GM19324 (cell line): ENCODE data around the gene CDH13.

Experiments used
- ATAC-seq: cut with Tn5 transposase; IDR thresholded peaks from one replicate; pipeline ENCODE4 v1.9.1; 2021; ENCODE audit warnings: mild to moderate bottlenecking, moderate library complexity; ENCODE audit not compliant: unreplicated experiment, low FRiP score

The CDH13 gene

DNA sequence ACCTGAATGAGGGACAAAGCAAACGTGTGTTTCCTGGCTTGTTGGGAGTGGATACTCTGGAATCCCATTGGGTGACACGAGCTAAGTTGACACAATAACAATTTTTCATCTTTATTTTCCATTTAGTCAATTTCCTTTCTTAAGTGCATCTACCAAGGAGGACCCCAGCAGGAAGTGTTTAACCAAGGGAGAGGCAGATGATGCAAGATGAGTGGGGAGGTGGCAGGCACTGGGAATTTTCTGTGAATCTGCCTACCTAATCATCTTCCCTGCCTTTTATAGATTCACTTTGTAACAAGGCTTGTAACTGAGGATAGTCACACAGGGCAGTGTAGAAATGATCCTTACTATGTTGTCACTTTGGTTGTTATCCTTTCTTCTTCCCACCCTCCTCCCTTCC is 863.3 kb downstream of the CDH13 start:
- ATAC-seq: no peak

DNA sequence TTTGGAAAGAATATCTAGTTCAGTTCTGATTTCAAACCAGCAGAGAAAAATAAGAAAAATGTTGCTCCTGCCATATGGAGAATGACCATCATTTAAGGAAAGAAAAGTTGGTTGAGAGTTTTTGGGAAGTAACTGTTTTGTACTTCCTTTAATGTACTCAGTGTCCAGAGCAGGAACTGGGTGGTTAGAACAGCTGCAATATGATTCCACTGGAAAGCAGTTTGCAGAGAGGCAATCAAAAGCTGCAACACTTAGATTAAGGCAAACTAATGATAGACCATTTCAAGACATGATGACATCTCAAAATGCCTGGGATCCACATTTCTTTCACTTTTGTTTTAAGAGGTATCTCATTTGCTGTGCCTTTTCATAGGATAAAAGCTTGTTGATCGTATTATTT is 867.7 kb downstream of the CDH13 start:
- ATAC-seq: no peak

DNA sequence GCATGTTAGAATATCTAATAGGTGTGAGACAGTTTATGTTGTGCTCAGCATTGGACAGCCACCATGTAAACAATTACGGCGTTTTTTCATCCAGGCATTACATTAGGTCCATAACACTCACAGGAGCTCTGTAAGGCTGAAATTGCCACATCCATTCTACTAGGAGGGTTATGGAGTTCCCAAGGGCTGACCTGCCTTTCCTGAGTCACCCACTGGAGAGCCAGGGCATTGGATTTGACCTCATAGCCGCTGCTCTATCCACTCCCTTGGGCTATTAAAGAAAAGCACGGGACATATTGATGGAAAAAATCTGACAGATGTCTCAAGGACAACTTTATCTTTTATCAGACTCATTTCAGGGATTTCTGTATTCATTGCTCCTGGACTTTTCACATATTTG is 874.7 kb downstream of the CDH13 start:
- no peak for ATAC-seq

GRCh38 chr16:83508295-83508694 is 881.5 kb downstream of the CDH13 start:
- ATAC-seq: no peak

DNA sequence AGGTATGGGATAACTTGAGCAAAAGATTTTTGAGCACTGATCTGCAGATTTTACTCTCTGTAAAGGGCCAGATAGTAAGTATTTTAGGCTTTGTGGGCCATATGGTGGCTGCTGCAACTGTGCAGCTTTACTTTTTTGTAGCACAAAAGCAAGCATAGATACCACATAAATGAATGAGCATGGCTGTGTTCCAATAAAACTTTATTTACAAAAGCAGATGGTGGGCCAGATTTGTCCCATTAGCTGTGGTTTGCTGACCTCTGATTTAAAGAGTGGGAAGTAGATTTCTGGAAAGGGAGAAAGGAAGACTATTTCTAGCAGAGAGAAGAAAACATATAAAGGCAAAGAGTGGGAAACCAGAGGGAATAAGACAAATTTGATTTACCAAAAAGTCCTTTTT is 882.5 kb downstream of the CDH13 start:
- ATAC-seq: no peak

DNA sequence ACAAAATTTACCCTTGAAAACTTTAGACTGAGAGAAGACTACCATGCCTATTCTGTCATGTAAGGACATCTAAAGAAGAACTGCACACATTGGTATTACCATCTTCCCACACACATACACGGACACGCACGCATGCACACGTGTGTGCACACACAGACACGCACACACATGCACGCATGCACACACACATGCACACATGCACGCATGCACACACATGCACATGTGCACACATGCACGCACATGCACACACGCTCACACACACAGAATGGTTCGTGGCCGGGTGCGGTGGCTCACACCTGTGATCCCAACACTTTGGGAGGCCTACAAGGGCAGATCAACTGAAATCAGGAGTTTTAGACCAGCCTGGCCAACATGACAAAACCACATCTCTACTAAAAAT is 884.1 kb downstream of the CDH13 start:
- ATAC-seq: no peak

GRCh38 chr16:83513008-83513755 is 886.4 kb downstream of the CDH13 start:
- no peak for ATAC-seq

DNA sequence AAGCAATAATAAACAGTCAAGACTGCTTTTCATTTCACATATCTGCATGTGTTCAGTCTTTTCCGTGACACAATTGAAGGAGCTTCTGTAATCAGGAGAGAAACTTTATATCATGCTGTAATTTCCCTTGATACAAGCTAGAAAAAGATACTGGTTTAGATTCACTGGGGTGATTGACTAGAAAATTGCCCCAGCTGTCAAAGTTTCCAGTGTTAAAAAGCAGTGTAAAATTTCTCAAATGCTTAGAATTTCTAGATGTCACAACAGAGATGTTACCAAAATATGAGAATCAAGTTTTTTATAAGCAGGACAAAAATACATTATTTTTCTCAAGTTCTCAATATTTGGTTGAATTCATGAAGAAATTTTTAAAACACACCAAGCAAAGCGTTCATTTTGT is 888.6 kb downstream of the CDH13 start:
- ATAC-seq: no peak

DNA sequence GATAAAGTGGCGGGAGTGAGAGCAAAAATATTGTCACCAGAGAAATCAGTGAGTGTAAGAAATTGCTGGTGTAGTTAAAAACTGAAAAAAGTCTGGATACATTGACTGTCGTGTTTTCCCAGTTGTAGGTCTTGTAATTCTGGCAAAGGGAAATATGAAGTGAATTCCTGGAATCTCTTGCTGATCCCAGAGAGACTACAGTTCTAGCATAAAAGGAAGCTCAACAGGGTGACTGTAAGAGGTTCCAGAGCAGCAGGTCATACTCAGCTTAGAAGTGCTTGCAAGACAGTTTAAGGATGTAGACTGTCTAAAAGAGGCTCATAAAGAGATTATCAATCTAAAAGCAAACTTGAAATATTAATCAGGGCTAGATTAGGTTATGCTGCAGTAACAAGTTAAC is 890.2 kb downstream of the CDH13 start:
- no peak for ATAC-seq

DNA sequence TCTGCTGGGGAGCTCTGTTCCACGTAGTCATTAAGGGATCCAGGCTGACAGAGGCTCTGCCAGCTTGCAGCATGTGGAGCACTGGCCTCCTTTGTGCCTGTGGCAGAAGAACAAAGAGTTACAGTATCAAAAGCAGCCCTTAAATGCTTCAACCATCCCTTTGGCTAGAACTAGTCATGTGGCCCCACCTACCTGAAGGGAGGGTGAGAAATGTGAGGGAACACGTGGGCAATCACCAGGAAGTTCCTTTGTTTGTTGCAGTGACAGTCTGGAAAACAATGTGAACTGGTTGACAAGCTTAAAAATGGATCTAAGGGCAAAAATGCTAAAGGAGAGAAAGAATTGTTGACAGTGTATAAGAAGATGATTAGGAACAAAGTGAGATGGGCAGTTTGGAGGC is 890.6 kb downstream of the CDH13 start:
- no peak for ATAC-seq

DNA sequence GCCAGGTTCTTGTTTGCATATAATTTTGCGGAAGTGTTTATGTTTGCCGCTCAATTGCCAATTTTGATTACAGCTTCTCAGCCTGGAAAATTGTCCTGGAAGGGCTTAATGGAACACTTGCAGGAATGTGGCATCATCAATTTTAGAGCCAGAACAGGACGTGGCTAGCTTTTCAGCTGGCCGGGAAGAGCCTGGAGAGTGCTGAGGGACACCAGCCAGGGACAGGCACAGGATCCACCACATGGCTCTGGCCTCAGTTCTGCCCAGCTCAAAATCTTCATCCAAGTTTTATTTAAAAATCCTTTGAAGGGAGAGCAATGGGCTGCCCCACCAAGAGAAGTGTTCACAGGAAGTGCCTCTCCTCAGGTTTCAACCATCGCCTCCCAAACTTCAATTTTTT is 893.8 kb downstream of the CDH13 start:
- no peak for ATAC-seq

DNA sequence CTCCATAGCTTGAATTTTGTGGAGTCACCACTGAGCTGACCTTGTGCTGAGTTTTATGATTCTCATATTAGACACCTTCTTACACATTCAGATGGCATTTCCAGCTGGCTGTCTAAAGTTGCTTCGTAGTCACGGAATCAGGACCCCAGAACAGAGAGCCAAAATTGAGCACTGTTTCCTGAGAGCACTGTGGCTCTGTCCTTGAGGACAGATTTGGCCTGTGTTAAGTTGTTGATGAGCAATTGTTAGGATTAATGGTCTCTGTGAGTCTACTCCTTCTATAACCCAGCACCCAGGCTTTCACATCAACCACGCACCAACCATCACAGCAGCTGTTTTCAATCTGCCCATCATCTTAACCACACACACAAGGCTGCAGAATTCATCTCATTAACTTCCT is 903.5 kb downstream of the CDH13 start:
- no peak for ATAC-seq

- ATAC-seq: no peak
Observed at GRCh38 chr16:83532634-83533033, 905.9 kb downstream of the CDH13 start.

DNA sequence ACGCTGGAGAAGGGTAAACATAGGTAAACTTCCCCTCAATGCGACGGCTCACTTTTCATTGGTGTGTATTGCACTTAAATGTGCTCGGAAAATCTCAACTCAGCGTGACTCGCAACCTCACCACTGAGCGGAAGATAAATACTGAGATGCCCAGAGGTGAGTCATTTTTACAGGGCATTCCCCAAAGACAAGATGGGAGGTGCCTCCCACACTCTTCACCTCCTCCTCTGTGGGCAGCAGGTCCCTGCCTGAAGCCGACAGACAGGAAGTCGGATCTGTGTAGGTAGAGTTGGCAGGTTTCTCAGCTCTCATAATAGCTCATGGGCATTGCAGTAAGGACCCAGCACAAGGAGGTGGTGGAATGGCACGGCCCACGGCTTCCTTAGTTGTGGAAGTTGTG is 906.4 kb downstream of the CDH13 start:
- no peak for ATAC-seq

DNA sequence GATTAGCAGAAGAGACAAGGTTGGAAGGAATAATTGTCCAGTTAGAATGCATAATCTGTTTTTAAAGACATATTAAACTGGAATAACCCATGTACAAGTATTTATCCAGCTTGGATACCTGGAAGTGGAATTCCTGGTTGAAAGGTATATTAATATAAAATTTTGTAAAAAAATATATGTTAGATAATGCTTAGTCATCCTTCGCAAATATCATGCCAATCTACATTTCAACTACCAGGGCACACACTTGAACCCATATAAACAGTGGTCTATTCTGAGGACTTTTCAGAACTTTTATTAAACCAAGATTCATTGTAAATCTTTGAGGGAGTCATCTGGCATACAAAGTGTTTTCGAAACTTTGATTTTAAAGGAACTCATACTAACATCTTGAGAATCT is 911.9 kb downstream of the CDH13 start:
- no peak for ATAC-seq

- ATAC-seq: no peak
Observed at GRCh38 chr16:83539736-83540490, 913.1 kb downstream of the CDH13 start.

DNA sequence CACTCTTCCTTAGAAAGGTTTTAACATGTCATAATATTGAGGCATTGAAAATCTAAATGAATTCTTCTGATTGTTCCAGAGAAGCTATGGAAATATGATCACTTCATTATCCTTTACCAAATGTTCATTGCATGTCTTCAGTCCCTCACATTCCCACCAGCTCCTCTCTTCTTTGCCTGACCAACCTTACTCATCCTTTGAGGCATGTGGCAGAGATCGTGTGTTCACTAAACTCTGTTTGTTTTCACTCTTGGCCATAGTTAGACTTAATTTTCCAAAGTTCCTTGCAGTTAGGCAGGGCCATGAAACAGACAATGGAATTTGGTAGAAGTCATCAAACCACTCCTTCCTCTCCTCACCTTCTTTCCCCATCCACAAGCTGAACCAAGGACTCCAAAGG is 914.5 kb downstream of the CDH13 start:
- ATAC-seq: no peak

GRCh38 chr16:83542491-83542890 is 915.7 kb downstream of the CDH13 start:
- ATAC-seq: no peak

GRCh38 chr16:83549316-83550182 is 922.8 kb downstream of the CDH13 start:
- ATAC-seq: no peak

GRCh38 chr16:83550183-83550569 is 923.4 kb downstream of the CDH13 start:
- ATAC-seq: no peak

DNA sequence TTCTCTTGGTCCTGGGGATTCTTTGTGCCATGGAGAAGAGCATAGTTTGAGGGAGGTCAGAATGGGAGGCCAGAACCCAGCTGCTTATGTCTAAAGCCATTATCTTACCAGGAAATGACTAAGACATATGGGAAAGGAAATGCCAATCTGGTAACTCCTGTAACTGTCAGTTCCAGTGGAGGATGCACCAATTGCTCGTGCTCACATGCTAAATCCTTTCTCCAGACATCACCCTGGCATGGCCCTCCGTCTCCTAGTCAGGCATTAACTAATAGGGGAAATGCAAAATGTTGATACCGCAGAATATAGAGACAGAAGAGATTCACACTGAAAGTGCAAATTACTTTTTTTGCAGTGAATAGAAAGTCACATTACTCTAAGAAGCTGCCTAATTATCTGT is 925.5 kb downstream of the CDH13 start:
- ATAC-seq: no peak
